Measurements from ENCODE around the gene JAM2.

The JAM2 gene

GRCh38 chr21:25717491-25718147 is 78.6 kb downstream of the JAM2 start:
- no peak for DNase-seq (ENCODE audit: low read depth)

DNA sequence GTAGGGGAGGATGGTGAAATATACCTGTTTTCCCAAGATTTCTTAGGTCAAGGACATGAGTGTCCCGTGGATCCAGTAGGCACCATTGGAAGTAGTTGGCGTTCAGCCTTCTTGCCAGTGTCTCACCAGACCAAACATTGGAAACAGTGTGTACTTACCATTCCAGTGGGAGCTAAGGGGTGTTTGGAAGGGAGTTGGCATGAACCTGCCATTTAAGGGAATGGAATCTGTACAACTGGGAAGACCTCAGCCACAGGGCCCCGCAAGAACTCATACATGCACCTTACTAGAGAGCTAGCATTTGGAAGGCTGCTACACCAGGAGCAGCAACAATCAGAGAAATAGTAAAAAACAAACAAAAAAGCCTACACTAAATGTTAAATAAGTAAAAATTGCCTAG is 82.9 kb downstream of the JAM2 start:
- DNase-seq (ENCODE audit: low read depth), result no peak

DNA sequence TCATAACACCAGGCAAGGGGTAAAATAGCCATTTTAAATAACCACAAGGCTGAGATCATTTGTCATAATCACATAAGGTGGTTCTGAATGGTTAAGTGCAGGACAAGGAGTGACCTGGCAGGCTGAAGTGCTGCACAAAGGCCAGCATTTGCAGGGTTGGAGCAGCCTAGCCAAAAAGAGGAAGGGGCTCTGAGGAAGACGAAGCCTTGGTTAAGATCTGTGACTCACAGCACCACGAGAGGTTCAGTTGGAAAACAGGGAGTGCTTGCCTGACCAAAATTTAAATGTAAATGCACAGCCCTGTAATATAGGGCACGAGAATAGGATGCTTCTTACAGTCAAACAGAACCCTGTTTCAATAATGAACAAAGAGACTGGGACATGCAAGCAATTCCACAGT is 83.6 kb downstream of the JAM2 start:
- no peak for DNase-seq (ENCODE audit: low read depth)

GRCh38 chr21:25732091-25732760 is 93.2 kb downstream of the JAM2 start:
- DNase-seq (ENCODE audit: low read depth), result no peak

GRCh38 chr21:25733859-25734653 is 95.0 kb downstream of the JAM2 start:
- peak; percentile 19 for DNase-seq (ENCODE audit: low read depth)

DNA sequence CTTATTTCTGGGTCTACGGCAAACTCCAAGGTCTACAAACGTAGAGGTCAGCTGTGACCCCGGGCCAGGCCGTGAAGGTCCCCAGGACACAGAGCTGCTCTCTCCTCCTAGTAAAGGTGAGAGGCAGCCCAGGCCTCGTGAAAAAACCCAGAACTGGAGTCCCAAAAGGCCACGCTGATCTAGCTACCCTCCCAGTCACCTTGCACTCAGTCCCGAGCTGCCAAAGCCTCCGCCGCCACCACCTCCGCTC is 95.5 kb downstream of the JAM2 start:
- no peak for DNase-seq (ENCODE audit: low read depth)

DNA sequence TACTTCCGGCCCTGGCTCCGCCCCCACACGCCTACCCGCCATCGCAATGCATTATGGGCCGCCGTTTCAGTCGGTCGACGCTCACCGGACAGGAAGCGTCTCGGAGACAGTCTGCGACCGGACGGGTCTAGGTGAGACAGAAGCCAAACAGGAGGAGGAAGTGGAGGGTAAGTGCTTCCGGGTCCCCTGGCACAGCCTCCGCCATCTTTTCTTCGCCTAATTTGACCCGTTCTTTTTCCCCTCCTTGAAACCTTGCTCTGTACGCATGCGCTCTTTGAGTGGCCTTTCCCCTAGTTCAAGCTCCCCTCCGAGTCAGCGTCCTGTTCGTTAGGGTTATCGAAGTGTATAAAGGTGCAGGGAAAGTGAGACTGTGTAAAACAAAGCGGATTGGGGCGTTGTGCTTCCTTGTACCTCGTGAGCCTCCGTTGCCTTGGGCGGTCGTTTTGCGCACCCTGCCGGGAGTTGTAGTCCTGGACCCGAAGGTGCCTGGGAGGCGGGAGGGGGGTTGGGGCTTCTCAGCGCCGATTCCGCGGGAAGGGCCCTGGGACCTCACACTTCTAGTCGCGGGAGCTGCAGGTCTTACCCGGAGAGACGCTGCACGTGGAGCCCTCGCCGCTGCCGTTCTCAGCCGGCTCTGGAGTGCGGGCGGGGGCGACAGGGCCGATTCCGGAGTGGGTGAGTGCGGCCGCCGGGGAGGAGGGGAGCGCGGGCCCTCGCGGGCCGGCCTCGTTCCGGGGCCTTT is 96.0 kb downstream of the JAM2 start, which contains the start of the genes ATP5PF and GABPA:
ATP5PF (minus strand) TSS at position 1 of the 742 bp plus-strand sequence. CDS start 5,110 bp downstream, outside the sequence.
GABPA (plus strand) TSS at position 69 of the 742 bp plus-strand sequence. CDS start 6,627 bp downstream, outside the sequence.
- peak; percentile 97 for DNase-seq (ENCODE audit: low read depth)

GRCh38 chr21:25735646-25736597 is 96.9 kb downstream of the JAM2 start:
- DNase-seq (ENCODE audit: low read depth), result no peak

DNA sequence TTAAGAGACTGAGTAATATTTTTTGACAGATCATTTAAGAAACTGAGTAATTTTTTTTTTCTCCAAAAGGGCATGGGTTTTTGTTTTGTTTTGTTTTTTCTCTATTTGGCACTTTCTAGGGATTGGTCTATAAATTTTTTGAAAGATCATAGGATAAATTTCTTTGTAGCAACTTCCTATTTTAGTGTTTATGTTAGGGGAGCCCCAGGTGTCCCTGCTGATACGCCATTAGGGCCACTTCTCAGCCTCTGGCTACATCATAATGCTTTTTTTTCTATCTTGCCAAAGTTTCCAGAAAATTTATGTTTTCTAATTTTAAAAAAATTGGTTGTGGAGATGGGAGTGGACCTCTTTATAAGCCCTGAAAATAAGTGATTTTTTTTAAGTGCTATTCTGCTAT is 98.4 kb downstream of the JAM2 start:
- DNase-seq (ENCODE audit: low read depth), result no peak

DNA sequence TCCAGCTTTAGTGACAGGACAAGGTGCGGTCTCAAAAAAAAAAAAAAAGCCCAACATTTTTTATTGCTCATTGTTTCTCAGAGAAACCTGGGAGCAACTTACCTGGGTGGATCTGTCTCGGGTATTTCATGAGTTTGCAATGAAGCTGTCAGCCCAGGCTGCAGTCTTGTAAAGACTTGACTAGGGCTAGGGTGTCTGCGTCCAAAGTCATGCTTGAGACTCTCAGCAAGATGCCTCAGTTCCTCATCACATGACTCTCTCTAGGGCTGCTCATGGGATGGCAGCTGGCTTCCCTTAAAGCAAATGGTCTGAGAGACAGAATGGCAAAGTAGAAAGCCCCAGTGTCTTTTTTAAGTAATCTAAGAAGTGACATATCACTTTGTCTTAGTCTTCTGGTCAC is 103.8 kb downstream of the JAM2 start:
- DNase-seq (ENCODE audit: low read depth), result no peak

- no peak for DNase-seq (ENCODE audit: low read depth)
Observed at GRCh38 chr21:25744854-25745253, 105.8 kb downstream of the JAM2 start.

- no peak for DNase-seq (ENCODE audit: low read depth)
Observed at GRCh38 chr21:25750085-25750484, 111.0 kb downstream of the JAM2 start.

GRCh38 chr21:25752416-25752815 is 113.4 kb downstream of the JAM2 start:
- no peak for DNase-seq (ENCODE audit: low read depth)

DNA sequence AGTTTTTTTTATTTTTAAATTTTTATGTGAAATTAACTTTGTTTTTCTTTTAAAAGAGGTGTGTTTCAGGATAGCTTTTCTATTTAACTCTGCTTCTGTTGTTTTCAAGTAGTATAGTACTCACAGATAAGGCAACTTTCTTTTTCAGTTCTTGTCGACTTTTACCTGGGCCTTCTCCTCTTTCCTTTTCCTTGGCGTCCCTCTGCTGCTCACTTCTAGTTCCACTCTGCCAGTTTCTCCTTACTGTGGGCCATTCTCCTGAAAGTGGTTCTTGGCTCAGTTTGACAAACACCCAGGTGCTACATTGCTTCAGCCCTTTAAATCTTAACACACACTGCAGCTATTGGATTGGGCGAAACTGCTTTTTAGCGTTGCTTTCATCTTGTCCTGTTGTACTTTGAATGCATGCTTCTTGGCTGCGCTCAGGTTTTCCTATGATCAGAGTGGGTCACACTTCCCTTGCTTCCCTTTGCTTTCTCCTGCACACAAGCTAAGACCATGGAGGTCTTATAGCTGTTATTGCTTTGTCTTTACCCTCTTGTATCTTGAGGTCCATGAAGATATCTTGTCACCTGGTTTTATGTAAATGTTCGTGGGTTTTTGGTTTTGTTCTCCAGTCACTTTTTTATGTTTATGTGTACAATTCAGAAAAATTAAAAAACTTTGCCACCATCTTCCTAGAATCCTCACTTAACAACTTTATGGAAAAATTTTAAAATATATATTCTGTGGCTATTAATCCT is 117.3 kb downstream of the JAM2 start:
- no peak for DNase-seq (ENCODE audit: low read depth)

DNA sequence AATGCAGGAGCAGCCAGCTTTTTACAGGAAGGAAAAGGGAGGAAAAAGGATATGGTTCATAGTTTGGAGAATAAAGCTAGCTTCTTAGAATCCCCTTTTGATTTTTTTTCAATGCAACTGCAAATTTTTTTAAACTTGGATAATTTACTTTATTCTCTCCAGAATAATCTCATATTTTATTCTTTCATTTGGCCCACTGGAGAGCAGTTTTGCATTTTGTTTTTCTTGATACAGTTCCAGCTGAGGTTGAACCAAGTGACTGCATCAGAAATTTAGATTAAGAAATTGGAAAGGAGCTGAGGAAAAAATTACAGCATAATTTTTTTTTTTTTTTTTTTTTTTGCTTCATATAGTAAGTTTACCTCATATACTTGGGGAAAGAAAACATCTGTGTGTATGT is 118.5 kb downstream of the JAM2 start:
- no peak for DNase-seq (ENCODE audit: low read depth)

DNA sequence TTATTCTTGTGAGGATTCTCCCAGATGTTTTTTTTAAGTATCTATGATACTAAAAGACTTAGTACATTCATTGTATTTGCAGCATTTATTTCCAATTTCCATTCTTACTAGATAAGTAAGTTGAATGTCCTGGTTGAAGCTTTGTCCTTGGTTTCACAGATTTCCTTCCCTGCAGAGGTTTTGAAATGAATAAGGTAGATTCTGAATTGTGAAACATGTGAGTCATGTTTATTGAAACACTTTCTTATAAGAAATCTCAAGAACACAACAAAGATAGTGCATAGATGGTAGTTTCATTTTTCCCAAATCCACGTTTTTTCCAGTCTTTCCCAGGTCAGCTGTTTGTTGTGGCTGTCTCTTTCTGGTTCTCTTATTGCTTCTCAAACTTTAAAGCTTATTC is 120.5 kb downstream of the JAM2 start:
- DNase-seq (ENCODE audit: low read depth), result no peak

DNA sequence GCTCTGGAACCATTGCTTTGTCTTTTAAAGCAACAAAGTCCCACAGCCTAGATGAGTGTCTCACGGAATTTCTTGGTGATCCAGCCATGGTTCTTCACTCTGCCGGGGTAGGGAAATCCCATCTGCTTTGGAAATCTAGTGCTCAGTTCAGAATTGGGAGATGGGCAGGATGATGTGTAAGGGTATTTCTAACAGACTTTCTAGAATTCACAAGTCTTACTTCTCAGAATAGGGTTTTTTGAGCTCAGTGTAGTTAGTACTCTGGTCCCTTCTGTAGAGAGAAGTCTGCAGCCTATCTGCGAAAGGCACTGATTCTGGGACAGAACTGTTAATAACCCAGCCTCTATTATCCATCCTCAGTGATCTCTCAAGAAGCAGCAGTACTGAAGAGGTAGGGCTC is 121.0 kb downstream of the JAM2 start:
- no peak for DNase-seq (ENCODE audit: low read depth)

DNA sequence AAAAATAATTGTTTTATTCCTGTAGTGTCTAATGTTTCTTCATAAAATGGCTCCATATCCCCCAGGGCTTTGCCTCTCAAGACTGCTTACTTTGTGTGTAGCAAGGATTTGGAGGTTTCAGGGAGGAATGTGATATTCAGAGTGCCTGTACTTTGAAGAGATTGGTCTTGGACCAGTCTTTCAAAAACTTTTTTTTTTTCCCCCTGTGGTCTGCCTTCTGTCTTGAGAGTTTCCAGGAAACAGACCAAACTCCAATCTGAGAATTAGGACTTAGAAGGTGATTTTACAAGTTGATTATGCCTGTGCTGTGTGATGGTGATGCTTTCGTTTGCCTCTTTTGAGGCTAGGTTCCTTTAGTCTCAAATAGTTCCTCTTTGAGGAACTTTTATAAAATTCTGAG is 121.6 kb downstream of the JAM2 start:
- DNase-seq (ENCODE audit: low read depth), result no peak

GRCh38 chr21:25764065-25764464 is 125.0 kb downstream of the JAM2 start:
- no peak for DNase-seq (ENCODE audit: low read depth)
